Right lobe of liver (tissue), 6 donors: Measurements from ENCODE around the gene LPAR1. TPM values are rescaled to one million over a fixed set of nuclear protein-coding genes. Genes with fewer than 3 reads are reported as not detected.

Experiments used
- ATAC-seq, 4 donors: fragments of 200-7000 bp; cut with Tn5 transposase; one replicate each; pipeline ENCODE4 v1.9.1; 2020; ENCODE audit warnings: mild to moderate bottlenecking in 4 of 4, moderate library complexity in 4 of 4
- DNase-seq, 3 donors: peaks; one replicate each; pipeline ENCODE4 v3.0.0-alpha.2; 2020
- H3K27ac ChIP-seq, 3 donors: fragments of 200-600 bp; one replicate each; pipeline ENCODE4 v1.8.0; 2022
- H3K27me3 ChIP-seq, 2 donors: fragments of 200-600 bp; one replicate each; pipeline ENCODE4 v1.8.0; 2022
- H3K36me3 ChIP-seq, 4 donors: fragments of 200-600 bp; sonication (generic) in 1 of 4; one replicate each; pipeline versions ENCODE4 v1.5.1 to v1.8.0; 2017 to 2022; ENCODE audit warnings: control low read depth in 1 of 4
- H3K4me1 ChIP-seq, 4 donors: fragments of 200-600 bp; sonication (generic) in 1 of 4; one replicate each; pipeline versions ENCODE4 v1.5.1 to v1.8.0; 2017 to 2022; ENCODE audit warnings: control low read depth in 1 of 4
- H3K4me3 ChIP-seq, 3 donors: fragments of 200-600 bp; one replicate each; pipeline ENCODE4 v1.8.0; 2022
- H3K9me3 ChIP-seq, 4 donors: fragments of 200-600 bp; sonication (generic) in 1 of 4; one replicate each; pipeline versions ENCODE4 v1.5.1 to v1.8.0; 2017 to 2022; ENCODE audit warnings: control low read depth in 1 of 4
- CTCF ChIP-seq, 4 donors: fragments of 200-600 bp in 3 of 4; fragments of 450-650 bp in 1 of 4; IDR thresholded peaks; one replicate each; pipeline versions ENCODE4 v1.5.1 to v1.8.0; 2016 to 2022; ENCODE audit warnings: antibody characterized with exemption in 4 of 4, mild to moderate bottlenecking in 2 of 4
- POLR2A ChIP-seq: fragments of 450-650 bp; IDR thresholded peaks from one replicate; pipeline ENCODE4 v1.6.1; 2017; ENCODE audit warnings: antibody characterized with exemption, mild to moderate bottlenecking
- WGBS: methylation state at CpG from one replicate; pipeline ENCODE4 v1.1.6; 2018; ENCODE audit warnings: low coverage, low lambda C conversion rate; ENCODE audit not compliant: insufficient coverage; ENCODE audit errors: missing lambda C conversion rate; 5-methylcytosine and 5-hydroxymethylcytosine counted together
- intact Hi-C, 2 donors: fragments of 100-400 bp; cut with DNase I; formaldehyde crosslinking; loops; one replicate each; pipeline versions ENCODE4 v1.11.2 to v1.14.1; 2022
- total RNA-seq, 6 experiments: library from RNA; depleted of rRNA in 2 of 6; stranded (reverse); fragments of >200 nt in 2 of 6; fragmentation: NEBNext Ultra II Directional in 3 of 6; extraction: Animal tissue kit (Norgen Biotek cat#: 25700) in 3 of 6; gene quantifications; one replicate each; pipeline versions ENCODE4 v1.1.0 to v1.2.4, GENCODE V29; 2016 to 2023
- donor health status: DM: no; HTN: yes; CAD: no.
- donor health status: DM: no; HTN: no; CAD: no.
- donor health status: DM: no; HTN: no; CAD: no.
- donor health status: DM: no; HTN: yes; CAD: no.
- donor health status: DM: no; HTN: yes; CAD: no.

The LPAR1 gene
- total RNA-seq, 6 experiments from 2014 or later, result 0.66 to 1.6 (median 1.2) TPM

GRCh38 chr9:110891760-110892159 is 146.5 kb downstream of the LPAR1 start:
- H3K4me3 ChIP-seq, result no peak overlapping the region
- H3K27me3 ChIP-seq, result no peaks in the 10 kb centered on the region
- peak in 2 of 4 donors; percentile 43 to 86 for ATAC-seq
- no peak overlapping the region for H3K27ac ChIP-seq
- no peaks in the 10 kb centered on the region for H3K4me1 ChIP-seq
- intact Hi-C loops, result no loop called here
- H3K9me3 ChIP-seq, result peaks cover 0 to 4% (median 0%) of the 10 kb centered on the region in 4 donors
- no peaks in the 10 kb centered on the region for H3K36me3 ChIP-seq
- 66% methylated on average over 3 of the region's 3 CpGs for WGBS
- TF ChIP-seq CTCF (IDR thresholded peaks at IDR 0.05), result no peak
- TF ChIP-seq POLR2A, result no peak
- no peak for DNase-seq

- Histone ChIP-seq H3K36me3 (no peaks in the 10 kb centered on the region), H3K9me3 (peaks cover 0 to 4% (median 0%) of the 10 kb centered on the region in 4 donors), H3K4me3 (no peak overlapping the region), H3K27ac (no peak overlapping the region), H3K27me3 (no peaks in the 10 kb centered on the region), H3K4me1 (no peaks in the 10 kb centered on the region)
- no peak for DNase-seq
- no peak for ATAC-seq
- TF ChIP-seq POLR2A, result no peak
- no peak for TF ChIP-seq CTCF (IDR thresholded peaks at IDR 0.05)
- intact Hi-C loops, result no loop called here
These were observed 147.9 kb downstream of the LPAR1 start for GRCh38 chr9:110890416-110890815.

- Histone ChIP-seq H3K9me3 (peaks cover 0 to 4% (median 0%) of the 10 kb centered on the region in 4 donors), H3K27ac (no peak overlapping the region), H3K36me3 (no peaks in the 10 kb centered on the region), H3K4me1 (no peaks in the 10 kb centered on the region), H3K27me3 (no peaks in the 10 kb centered on the region), H3K4me3 (no peak overlapping the region)
- no peak for DNase-seq
- intact Hi-C loops, result no loop called here
- ATAC-seq, result no peak
- TF ChIP-seq POLR2A (no peak), CTCF (IDR thresholded peaks at IDR 0.05) (no peak)
- 58% methylated on average over 3 of the region's 3 CpGs for WGBS
These were observed 151.0 kb downstream of the LPAR1 start for GRCh38 chr9:110887276-110887675.

- 14% methylated on average over 1 of the region's 1 CpG for WGBS
- DNase-seq (no peak), ATAC-seq (no peak)
- H3K4me1 ChIP-seq, result no peaks in the 10 kb centered on the region
- H3K4me3 ChIP-seq, result no peak overlapping the region
- H3K27me3 ChIP-seq, result no peaks in the 10 kb centered on the region
- H3K36me3 ChIP-seq, result no peaks in the 10 kb centered on the region
- TF ChIP-seq CTCF (IDR thresholded peaks at IDR 0.05) (no peak), POLR2A (no peak)
- peaks cover 0 to 4% (median 0%) of the 10 kb centered on the region in 4 donors for H3K9me3 ChIP-seq
- no peak overlapping the region for H3K27ac ChIP-seq
- intact Hi-C loops, result no loop called here
These were observed 151.4 kb downstream of the LPAR1 start for GRCh38 chr9:110886832-110887231.

GRCh38 chr9:110880189-110880588 is 158.1 kb downstream of the LPAR1 start:
- intact Hi-C loops, result no loop called here
- WGBS, result 55% methylated on average over 3 of the region's 3 CpGs
- Histone ChIP-seq H3K4me1 (no peaks in the 10 kb centered on the region), H3K27ac (no peak overlapping the region), H3K36me3 (no peaks in the 10 kb centered on the region), H3K9me3 (no peaks in the 10 kb centered on the region), H3K27me3 (no peaks in the 10 kb centered on the region), H3K4me3 (no peak overlapping the region)
- ATAC-seq, result no peak
- no peak for DNase-seq
- TF ChIP-seq CTCF (IDR thresholded peaks at IDR 0.05) (no peak), POLR2A (no peak)
